Ovary (tissue), 9 donors: ENCODE data around the gene DCAF6. TPM values are rescaled to one million over a fixed set of nuclear protein-coding genes. Genes with fewer than 3 reads are reported as not detected.

Source experiments
- DNase-seq, 5 donors: peaks; one replicate each; pipeline ENCODE4 v3.0.0-alpha.2; 2019 to 2020
- H3K27ac ChIP-seq, 2 donors: fragments of 200-600 bp; one replicate each; pipeline versions ENCODE4 v1.5.1 to v1.8.0; 2019 to 2022
- H3K27me3 ChIP-seq: fragments of 200-600 bp; one replicate; pipeline ENCODE4 v1.8.0; 2022
- H3K36me3 ChIP-seq: fragments of 200-600 bp; sonication (generic); one replicate; pipeline ENCODE4 v1.5.1; 2019
- H3K4me1 ChIP-seq: one replicate; pipeline ENCODE4 v1.8.1; 2013; ENCODE audit warnings: mild to moderate bottlenecking, moderate library complexity; ENCODE audit not compliant: insufficient read depth
- H3K4me3 ChIP-seq: fragments of 200-600 bp; sonication (generic); one replicate; pipeline ENCODE4 v1.5.1; 2017
- H3K9me3 ChIP-seq, 2 donors: fragments of 200-600 bp in 1 of 2; sonication (generic) in 1 of 2; one replicate each; pipeline versions ENCODE4 v1.5.1 to v1.8.1; 2013 to 2019; ENCODE audit warnings: mild to moderate bottlenecking in 1 of 2, moderate library complexity in 1 of 2
- CTCF ChIP-seq, 3 donors: fragments of 450-650 bp in 2 of 3; fragments of 200-600 bp in 1 of 3; IDR thresholded peaks; one replicate each; pipeline versions ENCODE4 v1.5.1 to v1.8.0; 2016 to 2022; ENCODE audit warnings: antibody characterized with exemption in 3 of 3, mild to moderate bottlenecking in 1 of 3
- EP300 ChIP-seq: sonication (generic); formaldehyde crosslinking; IDR thresholded peaks from one replicate; pipeline ENCODE4 v1.6.1; 2017; ENCODE audit warnings: antibody characterized with exemption
- POLR2A ChIP-seq: fragments of 450-650 bp; IDR thresholded peaks from one replicate; pipeline ENCODE4 v1.6.1; 2017; ENCODE audit warnings: antibody characterized with exemption, mild to moderate bottlenecking, moderate library complexity
- WGBS, 3 donors: extraction: QIAGEN DNeasy Blood & Tissue Kit in 1 of 3; methylation state at CpG; one replicate each; pipeline versions ENCODE4 v1.1.5 to v1.1.7; 2013 to 2017; 5-methylcytosine and 5-hydroxymethylcytosine counted together
- intact Hi-C, 4 donors: fragments of 100-400 bp; cut with DNase I; formaldehyde crosslinking; loops; one replicate each; pipeline versions ENCODE4 v1.11.0 to v1.15.1; 2022 to 2023
- polyA plus RNA-seq, 2 donors: library from polyadenylated mRNA; stranded (reverse); fragments of 200-250 nt in 1 of 2; fragments of 350-450 nt in 1 of 2; fragmentation: Illumina TruSeq in 1 of 2; extraction: RNeasy Lipid Tissue Mini Kit (QIAGEN cat#74804) in 1 of 2; gene quantifications; one replicate each; pipeline ENCODE4 v1.2.3, GENCODE V29; 2013 to 2014
- total RNA-seq, 7 donors: library from RNA; depleted of rRNA in 2 of 7; stranded (reverse); fragments of >200 nt in 2 of 7; fragmentation: NEBNext Ultra II Directional in 3 of 7; extraction: Animal tissue kit (Norgen Biotek cat#: 25700) in 3 of 7; gene quantifications; one replicate each; pipeline versions ENCODE4 v1.1.0 to v1.2.4, GENCODE V29; 2016 to 2023
- donor health status: DM: no; HTN: no; CAD: no; lungs with moderate emphysema.
- donor health status: DM: no; HTN: no; CAD: no.
- donor health status: Bipolar disorder and iron deficiency.
- donor health status: DM: yes; HTN: yes; CAD: no.
- donor health status: DM: no; HTN: no; CAD: no.
- donor health status: DM: yes; HTN: yes; CAD: no.

DCAF6 gene
- total and polyA plus RNA-seq, 9 donors, result 32.1 to 65.9 (median 44.4) TPM

- H3K4me3 ChIP-seq, result no peak overlapping the region
- TF ChIP-seq EP300, result no peak
- TF ChIP-seq POLR2A, result no peak
- TF ChIP-seq CTCF (IDR thresholded peaks at IDR 0.05), result no peak
- H3K4me1 ChIP-seq, result no peaks in the 10 kb centered on the region
- WGBS, 3 donors, result 59 to 78% (median 75%) methylated on average over 4 of the region's 4 CpGs
- intact Hi-C loops, result no loop called here
- no peak overlapping the region for H3K27ac ChIP-seq
- DNase-seq, result peak in 3 of 5 donors; percentile 14 to 62 (median 24)
- H3K27me3 ChIP-seq, result no peaks in the 10 kb centered on the region
- no peaks in the 10 kb centered on the region for H3K9me3 ChIP-seq
- no peaks in the 10 kb centered on the region for H3K36me3 ChIP-seq
Measured at GRCh38 chr1:167899253-167899681, 37.2 kb upstream of the DCAF6 start.

- Histone ChIP-seq H3K36me3 (no peaks in the 10 kb centered on the region), H3K27ac (no peak overlapping the region), H3K9me3 (no peaks in the 10 kb centered on the region), H3K4me1 (no peaks in the 10 kb centered on the region), H3K4me3 (no peak overlapping the region), H3K27me3 (no peaks in the 10 kb centered on the region)
- no peak for TF ChIP-seq POLR2A
- TF ChIP-seq CTCF (IDR thresholded peaks at IDR 0.05), result no peak
- no peak for TF ChIP-seq EP300
- WGBS, 3 donors, result 89 to 93% (median 92%) methylated on average over 4 of the region's 4 CpGs
- intact Hi-C loops, result no loop called here
- DNase-seq, result no peak
Measured at GRCh38 chr1:167900907-167901306, 35.6 kb upstream of the DCAF6 start.

- 10 to 39% (median 18%) methylated on average over 4 of the region's 4 CpGs for WGBS, 3 donors
- no peaks in the 10 kb centered on the region for H3K27me3 ChIP-seq
- no peak for DNase-seq
- H3K9me3 ChIP-seq, result no peaks in the 10 kb centered on the region
- no peak for TF ChIP-seq EP300
- no peak for TF ChIP-seq POLR2A
- no peak for TF ChIP-seq CTCF (IDR thresholded peaks at IDR 0.05)
- no peaks in the 10 kb centered on the region for H3K36me3 ChIP-seq
- no peak overlapping the region for H3K27ac ChIP-seq
- intact Hi-C loops, result no loop called here
- H3K4me1 ChIP-seq, result no peaks in the 10 kb centered on the region
- H3K4me3 ChIP-seq, result no peak overlapping the region
Measured at GRCh38 chr1:167904652-167905130, 31.8 kb upstream of the DCAF6 start.

- H3K4me1 ChIP-seq, result no peaks in the 10 kb centered on the region
- no peaks in the 10 kb centered on the region for H3K27me3 ChIP-seq
- no peak for TF ChIP-seq CTCF (IDR thresholded peaks at IDR 0.05)
- TF ChIP-seq POLR2A, result no peak
- TF ChIP-seq EP300, result no peak
- H3K9me3 ChIP-seq, result no peaks in the 10 kb centered on the region
- H3K36me3 ChIP-seq, result no peaks in the 10 kb centered on the region
- H3K27ac ChIP-seq, result no peak overlapping the region
- H3K4me3 ChIP-seq, result no peak overlapping the region
- no peak for DNase-seq
- intact Hi-C loops, result no loop called here
- WGBS, 3 donors, result 58 to 71% (median 60%) methylated on average over 3 of the region's 3 CpGs
Measured at GRCh38 chr1:167905182-167905581, 31.3 kb upstream of the DCAF6 start.

- H3K9me3 ChIP-seq, result no peaks in the 10 kb centered on the region
- H3K4me3 ChIP-seq, result no peak overlapping the region
- TF ChIP-seq POLR2A (no peak), EP300 (no peak), CTCF (IDR thresholded peaks at IDR 0.05) (no peak)
- H3K36me3 ChIP-seq, result no peaks in the 10 kb centered on the region
- H3K27me3 ChIP-seq, result no peaks in the 10 kb centered on the region
- intact Hi-C loops, result no loop called here
- no peak for DNase-seq
- no peak overlapping the region for H3K27ac ChIP-seq
- H3K4me1 ChIP-seq, result peaks cover 4% of the 10 kb centered on the region
Measured at GRCh38 chr1:167905671-167906070, 30.8 kb upstream of the DCAF6 start.
